ENCODE results near the gene PRM3.

Gene PRM3

GRCh38 chr16:11280616-11281522 lies 7.4 kb upstream of the PRM3 start, which contains the start of gene PRM1:
TSS of gene PRM1 (minus strand) at chr16:11281330. CDS start at chr16:11281238, 92 bp downstream.
- no peak for DNase-seq

GRCh38 chr16:11278681-11279628 lies 5.5 kb upstream of the PRM3 start:
- DNase-seq = peak in 1 of 2 donors; percentile 13

- DNase-seq = no peak
These were observed 4.3 kb upstream of the PRM3 start for GRCh38 chr16:11277607-11278337.

GRCh38 chr16:11276896-11277593 lies 3.6 kb upstream of the PRM3 start:
- DNase-seq = no peak

GRCh38 chr16:11276143-11276895 lies 2.9 kb upstream of the PRM3 start, which contains the start of gene PRM2:
TSS of gene PRM2 (minus strand) at chr16:11276480. CDS start at chr16:11276370, 110 bp downstream.
- DNase-seq = no peak

GRCh38 chr16:11274964-11275363 lies 1.5 kb upstream of the PRM3 start:
- DNase-seq = no peak

- DNase-seq = no peak
These were observed 394 bp upstream of the PRM3 start for GRCh38 chr16:11273721-11274324.

- DNase-seq = no peak
These were observed 945 bp downstream of the PRM3 start for GRCh38 chr16:11272484-11272883.

- no peak for DNase-seq
These were observed 1.8 kb downstream of the PRM3 start for GRCh38 chr16:11271610-11272009.

- no peak for DNase-seq
These were observed 2.7 kb downstream of the PRM3 start for GRCh38 chr16:11270602-11271162.

GRCh38 chr16:11268921-11269375 lies 4.5 kb downstream of the PRM3 start, which contains the start of gene TNP2:
TSS of gene TNP2 (minus strand) at chr16:11269325. CDS start at chr16:11269262, 63 bp downstream.
- DNase-seq = no peak

GRCh38 chr16:11265124-11265523 lies 8.3 kb downstream of the PRM3 start:
- DNase-seq = no peak

GRCh38 chr16:11264155-11264832 lies 9.1 kb downstream of the PRM3 start:
- DNase-seq = no peak

- peak in 1 of 2 donors; percentile 51 for DNase-seq
These were observed 9.7 kb downstream of the PRM3 start for GRCh38 chr16:11263737-11264136.

GRCh38 chr16:11262915-11263314 lies 10.5 kb downstream of the PRM3 start:
- no peak for DNase-seq

GRCh38 chr16:11260596-11260966 lies 12.8 kb downstream of the PRM3 start:
- no peak for DNase-seq

GRCh38 chr16:11259655-11260595 lies 13.5 kb downstream of the PRM3 start:
- DNase-seq = no peak
